Measurements from ENCODE around the gene KRT76. TPM values are rescaled to one million over a fixed set of nuclear protein-coding genes. Genes with fewer than 3 reads are reported as not detected.

Gene KRT76
- total RNA-seq, 1 donor from 2014 or later: not detected

DNA sequence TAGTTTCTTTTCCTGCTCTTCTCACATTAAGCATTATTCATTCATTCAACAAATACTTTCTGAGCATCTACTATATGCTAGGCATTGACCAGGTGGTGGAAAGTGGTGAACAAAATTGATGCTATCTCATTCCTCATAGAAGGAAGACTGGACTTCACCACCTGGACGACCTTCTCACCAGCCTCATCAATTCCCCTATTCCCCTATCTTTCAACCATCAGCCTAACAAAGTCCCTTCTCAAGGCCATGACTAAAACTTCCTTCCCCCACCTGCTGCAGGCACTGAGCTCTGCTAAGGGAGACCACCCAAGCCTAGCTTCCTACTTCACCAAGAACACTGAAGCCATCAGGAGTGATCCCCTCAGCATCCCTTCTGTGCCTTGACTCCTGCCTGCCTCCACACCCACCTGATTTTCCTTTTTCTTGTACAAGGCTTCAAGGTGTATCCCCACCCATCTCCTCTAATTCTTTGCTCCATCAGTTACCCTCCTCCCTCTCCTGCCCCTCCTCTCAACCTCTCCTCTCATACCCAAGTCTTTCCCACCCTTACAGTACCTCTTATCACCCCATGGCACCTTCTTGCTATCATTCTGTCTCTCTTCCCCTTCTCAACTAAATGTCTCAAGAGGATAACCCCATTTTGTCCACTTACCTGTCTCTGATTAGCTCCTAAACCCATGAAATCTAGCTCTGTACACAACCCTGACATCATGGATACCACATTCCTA is 19.5 kb downstream of the KRT76 start:
- Histone ChIP-seq H3K27ac (no peak overlapping the region), H3K27me3 (ENCODE audit: low read depth) (peaks cover 11% of the 10 kb centered on the region), H3K9me3 (peaks cover 9% of the 10 kb centered on the region), H3K36me3 (no peaks in the 10 kb centered on the region), H3K4me3 (no peak overlapping the region), H3K4me1 (no peaks in the 10 kb centered on the region)
- intact Hi-C loops (cut with DNase I): no loop called here
- TF ChIP-seq, protein P1, sequence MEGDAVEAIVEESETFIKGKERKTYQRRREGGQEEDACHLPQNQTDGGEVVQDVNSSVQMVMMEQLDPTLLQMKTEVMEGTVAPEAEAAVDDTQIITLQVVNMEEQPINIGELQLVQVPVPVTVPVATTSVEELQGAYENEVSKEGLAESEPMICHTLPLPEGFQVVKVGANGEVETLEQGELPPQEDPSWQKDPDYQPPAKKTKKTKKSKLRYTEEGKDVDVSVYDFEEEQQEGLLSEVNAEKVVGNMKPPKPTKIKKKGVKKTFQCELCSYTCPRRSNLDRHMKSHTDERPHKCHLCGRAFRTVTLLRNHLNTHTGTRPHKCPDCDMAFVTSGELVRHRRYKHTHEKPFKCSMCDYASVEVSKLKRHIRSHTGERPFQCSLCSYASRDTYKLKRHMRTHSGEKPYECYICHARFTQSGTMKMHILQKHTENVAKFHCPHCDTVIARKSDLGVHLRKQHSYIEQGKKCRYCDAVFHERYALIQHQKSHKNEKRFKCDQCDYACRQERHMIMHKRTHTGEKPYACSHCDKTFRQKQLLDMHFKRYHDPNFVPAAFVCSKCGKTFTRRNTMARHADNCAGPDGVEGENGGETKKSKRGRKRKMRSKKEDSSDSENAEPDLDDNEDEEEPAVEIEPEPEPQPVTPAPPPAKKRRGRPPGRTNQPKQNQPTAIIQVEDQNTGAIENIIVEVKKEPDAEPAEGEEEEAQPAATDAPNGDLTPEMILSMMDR (IDR thresholded peaks at IDR 0.05): no peak
- DNase-seq (no peak), ATAC-seq (no peak)

DNA sequence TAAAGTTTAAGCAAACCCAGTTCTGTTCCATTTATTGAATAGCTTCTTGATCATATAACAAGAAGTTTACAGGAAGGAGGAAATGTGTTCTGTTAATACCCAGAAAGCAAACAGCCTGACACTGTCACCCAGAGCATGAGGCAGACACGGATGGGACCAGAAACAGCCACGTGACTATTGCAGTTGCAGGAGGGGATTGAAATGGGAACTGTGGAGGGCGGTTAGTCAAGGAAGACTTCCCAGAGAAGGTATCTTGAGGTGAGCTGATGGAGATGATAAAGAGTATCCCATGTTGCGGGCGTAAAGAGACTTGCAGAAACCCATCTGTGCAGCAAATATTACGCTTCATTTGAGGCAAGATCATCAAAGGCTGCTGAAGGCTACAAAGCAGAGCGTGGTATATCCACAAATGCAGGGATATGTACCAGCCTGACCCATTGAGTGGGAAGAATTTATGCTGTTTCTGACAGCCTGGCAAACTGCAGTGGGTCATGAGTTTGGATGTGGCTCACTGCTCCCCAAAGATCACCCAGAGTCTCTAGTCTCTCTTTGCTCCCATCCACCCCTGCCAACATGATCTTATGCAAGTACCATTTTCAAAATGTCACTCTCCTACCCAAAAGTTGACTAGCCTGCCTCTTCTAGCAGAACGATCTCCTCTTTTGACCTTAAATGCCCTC is 20.7 kb downstream of the KRT76 start:
- H3K4me3 ChIP-seq: no peak overlapping the region
- H3K4me1 ChIP-seq: no peaks in the 10 kb centered on the region
- peaks cover 11% of the 10 kb centered on the region for H3K27me3 ChIP-seq (ENCODE audit: low read depth)
- intact Hi-C loops (cut with DNase I): no loop called here
- DNase-seq: no peak
- H3K27ac ChIP-seq: no peak overlapping the region
- TF ChIP-seq, protein P1 (IDR thresholded peaks at IDR 0.05): no peak
- peaks cover 9% of the 10 kb centered on the region for H3K9me3 ChIP-seq
- H3K36me3 ChIP-seq: no peaks in the 10 kb centered on the region
- no peak for ATAC-seq

DNA sequence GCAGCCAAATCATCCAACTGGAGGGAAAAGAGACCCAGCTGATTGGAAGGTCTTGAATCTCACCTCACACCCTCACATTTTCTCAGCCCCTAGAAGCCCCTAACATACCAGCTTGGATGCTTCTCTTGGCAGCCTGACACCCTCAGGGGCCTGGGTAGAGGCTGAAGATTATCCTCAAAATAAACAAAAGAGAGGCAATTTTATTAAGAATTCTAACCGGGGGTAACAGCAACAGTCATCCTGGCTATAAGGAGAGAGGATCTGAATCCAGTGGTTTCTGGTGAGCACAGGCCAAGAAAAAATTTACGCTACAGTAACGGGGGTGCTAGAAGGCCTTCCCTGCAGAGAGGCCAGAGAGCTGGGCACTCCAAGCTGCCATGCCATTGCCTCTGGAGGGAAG is 21.6 kb downstream of the KRT76 start:
- Histone ChIP-seq H3K27me3 (ENCODE audit: low read depth) (peaks cover 11% of the 10 kb centered on the region), H3K36me3 (no peaks in the 10 kb centered on the region), H3K9me3 (peaks cover 4% of the 10 kb centered on the region), H3K4me3 (no peak overlapping the region), H3K4me1 (no peaks in the 10 kb centered on the region), H3K27ac (no peak overlapping the region)
- DNase-seq (no peak), ATAC-seq (no peak)
- TF ChIP-seq, protein P1 (IDR thresholded peaks at IDR 0.05): no peak
- intact Hi-C loops (cut with DNase I): no loop called here

DNA sequence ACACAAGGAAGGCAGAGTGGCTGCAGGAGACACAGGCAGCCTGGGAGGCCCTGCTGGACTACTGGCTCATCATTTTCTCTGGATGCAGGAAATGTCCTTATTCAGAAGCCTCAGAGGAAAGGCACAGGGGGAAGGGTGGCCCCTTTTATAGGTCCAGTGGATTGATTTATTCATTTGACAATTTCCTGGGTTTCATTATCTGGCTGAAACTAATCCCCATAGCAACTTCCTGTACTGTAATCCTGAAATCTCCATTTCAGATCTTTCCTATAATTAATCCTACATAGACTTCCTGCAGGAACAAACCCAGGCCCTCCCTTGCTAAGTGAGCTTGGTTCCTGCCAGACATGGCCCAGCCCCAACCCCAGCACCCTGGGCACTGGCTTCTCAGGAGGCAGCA is 23.0 kb downstream of the KRT76 start:
- H3K27me3 ChIP-seq (ENCODE audit: low read depth): peaks cover 11% of the 10 kb centered on the region
- H3K36me3 ChIP-seq: no peaks in the 10 kb centered on the region
- H3K4me1 ChIP-seq: no peaks in the 10 kb centered on the region
- intact Hi-C loops (cut with DNase I): no loop called here
- TF ChIP-seq, protein P1 (IDR thresholded peaks at IDR 0.05): no peak
- DNase-seq: no peak
- no peaks in the 10 kb centered on the region for H3K9me3 ChIP-seq
- no peak overlapping the region for H3K27ac ChIP-seq
- no peak overlapping the region for H3K4me3 ChIP-seq
- no peak for ATAC-seq

DNA sequence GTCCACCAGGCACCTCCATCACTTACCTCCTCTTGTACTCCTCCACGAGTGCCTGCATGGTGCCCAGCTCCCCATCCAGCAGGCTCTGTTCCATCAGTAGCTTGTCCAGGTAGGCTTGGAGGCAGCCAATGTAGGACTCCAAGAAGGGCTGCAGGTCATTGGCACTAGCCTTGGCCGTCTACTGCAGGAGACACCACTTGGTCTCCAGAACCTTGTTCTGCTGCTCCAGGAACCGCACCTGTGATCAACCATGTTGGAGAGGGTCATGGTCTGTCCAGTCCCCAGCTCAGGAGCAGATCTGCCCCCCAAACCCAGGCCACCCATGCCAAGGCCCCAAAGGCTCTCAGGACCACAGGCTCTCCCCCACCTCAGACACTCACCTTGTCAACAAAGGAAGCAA is 23.9 kb downstream of the KRT76 start:
- TF ChIP-seq, protein P1 (IDR thresholded peaks at IDR 0.05): no peak
- Histone ChIP-seq H3K9me3 (no peaks in the 10 kb centered on the region), H3K4me1 (no peaks in the 10 kb centered on the region), H3K36me3 (no peaks in the 10 kb centered on the region), H3K27me3 (ENCODE audit: low read depth) (peaks cover 14% of the 10 kb centered on the region), H3K4me3 (no peak overlapping the region), H3K27ac (no peak overlapping the region)
- intact Hi-C loops (cut with DNase I): no loop called here
- no peak for DNase-seq
- no peak for ATAC-seq

All from lower lobe of right lung (tissue), 2 donors.